Peyer's patch (tissue), 4 donors: ENCODE data around the gene DSG1. TPM values are rescaled to one million over a fixed set of nuclear protein-coding genes. Genes with fewer than 3 reads are reported as not detected.

Source experiments
- DNase-seq, 3 donors: peaks; one replicate each; pipeline ENCODE4 v3.0.0-alpha.2; 2017 to 2019
- H3K27ac ChIP-seq, 4 donors: fragments of 200-600 bp; sonication (generic); one replicate each; pipeline ENCODE4 v1.5.1; 2016 to 2019
- H3K27me3 ChIP-seq, 2 donors: fragments of 200-600 bp; sonication (generic); one replicate each; pipeline ENCODE4 v1.5.1; 2019
- H3K36me3 ChIP-seq, 3 donors: fragments of 200-600 bp; sonication (generic); one replicate each; pipeline ENCODE4 v1.5.1; 2016 to 2019
- H3K4me1 ChIP-seq, 4 donors: fragments of 200-600 bp; sonication (generic); one replicate each; pipeline ENCODE4 v1.5.1; 2016 to 2019
- H3K4me3 ChIP-seq, 4 donors: fragments of 200-600 bp; sonication (generic); 1 replicate in 3 of 4; 2 replicates in 1 of 4; pipeline ENCODE4 v1.5.1; 2016 to 2019; ENCODE audit warnings: mild to moderate bottlenecking in 1 of 4
- H3K9me3 ChIP-seq, 4 donors: fragments of 200-600 bp; sonication (generic); one replicate each; pipeline ENCODE4 v1.5.1; 2016 to 2019; ENCODE audit warnings: mild to moderate bottlenecking in 1 of 4
- CTCF ChIP-seq, 6 experiments: fragments of 450-650 bp in 4 of 6; fragments of 200-600 bp in 2 of 6; sonication (generic) in 1 of 6; IDR thresholded peaks; one replicate each; pipeline ENCODE4 v1.5.1; 2017 to 2019; ENCODE audit warnings: antibody characterized with exemption in 6 of 6, mild to moderate bottlenecking in 3 of 6, moderate library complexity in 1 of 6
- POLR2A ChIP-seq, 2 donors: fragments of 450-650 bp; IDR thresholded peaks; one replicate each; pipeline ENCODE4 v1.5.1; 2017; ENCODE audit warnings: antibody characterized with exemption in 2 of 2, mild to moderate bottlenecking in 2 of 2, moderate library complexity in 2 of 2
- small RNA-seq, 2 donors: library from RNA; depleted of rRNA; stranded (forward); fragments of <200 nt; gene quantifications; one replicate each; pipeline ENCODE3, GENCODE V24; 2016
- total RNA-seq, 4 donors: library from RNA; depleted of rRNA; stranded (reverse); fragments of >200 nt; gene quantifications; one replicate each; pipeline ENCODE4 v1.1.0, GENCODE V29; 2016

DSG1 gene
- total RNA-seq, 4 donors from 2014 or later, result 0.27 to 0.38 TPM; not detected in 2

DNA sequence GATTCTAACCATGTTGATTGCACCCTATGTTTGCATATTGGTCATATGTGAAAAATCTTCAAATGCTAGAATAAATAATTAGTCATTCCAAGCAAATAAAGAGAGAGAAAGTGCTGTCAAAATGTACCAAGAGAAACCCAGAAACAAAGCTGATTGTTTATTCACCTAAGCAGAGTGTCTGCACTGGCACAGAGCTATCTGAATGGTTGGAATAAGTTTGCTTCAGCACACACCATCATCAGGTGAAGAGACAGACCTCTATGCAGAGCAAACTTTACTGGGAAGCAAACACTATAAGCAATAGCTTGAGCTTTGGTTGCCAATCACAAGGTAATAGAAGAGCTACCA lies 84.0 kb downstream of the DSG1 start:
- Histone ChIP-seq H3K36me3 (no peaks in the 10 kb centered on the region), H3K4me3 (no peak overlapping the region), H3K27ac (peak overlapping the region in 2 of 4 donors; percentile 8 to 29), H3K4me1 (peaks cover 0 to 41% (median 2%) of the 10 kb centered on the region in 4 donors), H3K27me3 (no peaks in the 10 kb centered on the region), H3K9me3 (no peaks in the 10 kb centered on the region)
- TF ChIP-seq CTCF (IDR thresholded peaks at IDR 0.05) (no peak), POLR2A (IDR thresholded peaks at IDR 0.05) (no peak)
- DNase-seq, result no peak

- TF ChIP-seq POLR2A (IDR thresholded peaks at IDR 0.05) (no peak), CTCF (IDR thresholded peaks at IDR 0.05) (no peak)
- no peaks in the 10 kb centered on the region for H3K9me3 ChIP-seq
- H3K36me3 ChIP-seq, result no peaks in the 10 kb centered on the region
- no peaks in the 10 kb centered on the region for H3K27me3 ChIP-seq
- DNase-seq, result no peak
- H3K4me3 ChIP-seq, result no peak overlapping the region
- peaks cover 0 to 29% (median 2%) of the 10 kb centered on the region in 4 donors for H3K4me1 ChIP-seq
- no peak overlapping the region for H3K27ac ChIP-seq
These were observed 85.4 kb downstream of the DSG1 start for GRCh38 chr18:31403409-31403808.

Small RNA genes lying within 50 kb of the gene (small RNA-seq; reads per million reads assigned to genes)
- gene RF00019 (0 reads per million in 2 donors), gene RNU6-167P (0 reads per million in 2 donors)

Other genes starting within 250 kb of the DSG1 start
- 10 to 100 TPM in 3 of 4 donors, 1 to 10 TPM in 1; 9.9 to 90.0 (median 59.6) TPM for gene DSC2, start 215.7 kb upstream of the DSG1 start, total RNA-seq
- under 1 TPM in 1 of 4 donors, not detected in 3; 0.35 TPM for gene DSC1, start 155.3 kb upstream of the DSG1 start, total RNA-seq
- gene DSG4, start 58.6 kb downstream of the DSG1 start, total RNA-seq, result under 1 TPM in 2 of 4 donors, not detected in 2; 0.35 to 0.38 TPM
- 10 to 100 TPM in 2 of 4 donors, 1 to 10 TPM in 1, not detected in 1; 3.7 to 11.4 (median 11.0) TPM for gene DSG3, start 129.6 kb downstream of the DSG1 start, total RNA-seq
- gene DSG2, start 180.0 kb downstream of the DSG1 start, total RNA-seq, result 100 to 1,000 TPM in 3 of 4 donors, 10 to 100 TPM in 1; 19.8 to 173 (median 128) TPM